B cell (primary cell): Measurements from ENCODE around the gene GPR179. TPM values are rescaled to one million over a fixed set of nuclear protein-coding genes. Genes with fewer than 3 reads are reported as not detected.

ENCODE experiments used
- ATAC-seq: fragments of 200-7000 bp; cut with Tn5 transposase; one replicate; pipeline ENCODE4 v1.10.0; 2021; ENCODE audit warnings: low read depth, mild to moderate bottlenecking, moderate number of reproducible peaks, moderate library complexity
- CTCF ChIA-PET: fragments of 350-600 bp; sonication (Branson Sonifier 250); formaldehyde crosslinking; loops from one replicate; lab custom pipeline; 2021; ENCODE audit warnings: antibody characterized with exemption, inconsistent platforms; lab: Charles Lee
- POLR2A ChIA-PET: fragments of 350-600 bp; sonication (Branson Sonifier 250); formaldehyde crosslinking; loops from one replicate; lab custom pipeline; 2021; ENCODE audit warnings: antibody characterized with exemption; lab: Charles Lee
- DNase-seq: peaks from one replicate; pipeline ENCODE4 v3.0.0; 2013
- H2AFZ ChIP-seq: 2 replicates; pipeline ENCODE4 v1.6.1; 2012; ENCODE audit warnings: mild to moderate bottlenecking, low read depth, low read length; ENCODE audit not compliant: insufficient read depth, poor library complexity, severe bottlenecking
- H3K27ac ChIP-seq, 2 donors: 1 replicate in 1 of 2; 2 replicates in 1 of 2; pipeline ENCODE4 v1.5.1; 2012 to 2013; ENCODE audit warnings: low read length in 2 of 2, mild to moderate bottlenecking in 2 of 2, moderate library complexity in 1 of 2
- H3K27me3 ChIP-seq, 4 experiments: fragments of 200-600 bp in 1 of 4; sonication (generic) in 1 of 4; replicated peaks in 1 of 4; 1 replicate in 2 of 4; 2 replicates in 2 of 4; pipeline versions ENCODE4 v1.6.1 to v1.7.0; 2013 to 2016; ENCODE audit warnings: low read length in 3 of 4, mild to moderate bottlenecking in 2 of 4, mixed read lengths in 1 of 4, moderate library complexity in 1 of 4; ENCODE audit not compliant: insufficient read depth in 4 of 4, control insufficient read depth in 3 of 4; ENCODE audit errors: control extremely low read depth in 1 of 4
- H3K36me3 ChIP-seq, 2 experiments: replicated peaks in 1 of 2; 1 replicate in 1 of 2; 2 replicates in 1 of 2; pipeline versions ENCODE4 v1.6.1 to v1.7.1; 2013; ENCODE audit warnings: low read length in 1 of 2; ENCODE audit not compliant: insufficient read depth in 2 of 2, control insufficient read depth in 1 of 2; ENCODE audit errors: control extremely low read depth in 1 of 2, extremely low read depth in 1 of 2
- H3K4me1 ChIP-seq, 2 donors: fragments of 200-600 bp in 1 of 2; sonication (generic) in 1 of 2; 1 replicate in 1 of 2; 2 replicates in 1 of 2; pipeline versions ENCODE4 v1.5.1 to v1.6.1; 2013 to 2017; ENCODE audit warnings: low read length in 2 of 2; ENCODE audit not compliant: control insufficient read depth in 2 of 2, insufficient read depth in 2 of 2
- H3K4me2 ChIP-seq: replicated peaks from 2 replicates; pipeline ENCODE3; 2012; ENCODE audit warnings: mild to moderate bottlenecking, low read depth, low read length; ENCODE audit not compliant: poor library complexity, severe bottlenecking
- H3K4me3 ChIP-seq, 5 experiments: fragments of 200-600 bp in 1 of 5; sonication (generic) in 1 of 5; 1 replicate in 3 of 5; 2 replicates in 2 of 5; pipeline versions ENCODE4 v1.5.1 to v1.7.0; 2011 to 2016; ENCODE audit warnings: low read length in 4 of 5, mild to moderate bottlenecking in 4 of 5, low read depth in 2 of 5, control low read depth in 1 of 5, moderate library complexity in 1 of 5; ENCODE audit not compliant: insufficient read depth in 1 of 5; ENCODE audit errors: control extremely low read depth in 1 of 5, extremely low read depth in 1 of 5
- H3K79me2 ChIP-seq: fragments of 200-600 bp; sonication (generic); one replicate; pipeline ENCODE4 v1.6.0; 2016; ENCODE audit warnings: low read length; ENCODE audit not compliant: control insufficient read depth, insufficient read depth
- H3K9ac ChIP-seq: fragments of 200-600 bp; sonication (generic); 2 replicates; pipeline ENCODE4 v1.6.1; 2017; ENCODE audit warnings: mild to moderate bottlenecking, low read length, moderate library complexity
- H3K9me3 ChIP-seq, 3 donors: one replicate each; pipeline versions ENCODE4 v1.6.1 to v1.7.1; 2013; ENCODE audit warnings: low read length in 2 of 3; ENCODE audit not compliant: control insufficient read depth in 2 of 3, insufficient read depth in 1 of 3; ENCODE audit errors: control extremely low read depth in 1 of 3
- H4K20me1 ChIP-seq: 2 replicates; pipeline ENCODE4 v1.6.0; 2012; ENCODE audit warnings: mild to moderate bottlenecking, low read length; ENCODE audit not compliant: insufficient read depth, control insufficient read depth, poor library complexity, severe bottlenecking
- H3K27ac Mint-ChIP-seq: one replicate; pipeline ENCODE4 v1.8.0; 2021; ENCODE audit warnings: mixed read lengths
- H3K27me3 Mint-ChIP-seq: one replicate; pipeline ENCODE4 v1.8.0; 2021; ENCODE audit warnings: mixed read lengths
- H3K4me1 Mint-ChIP-seq: one replicate; pipeline ENCODE4 v1.8.0; 2021; ENCODE audit warnings: mixed read lengths
- H3K4me3 Mint-ChIP-seq: one replicate; pipeline ENCODE4 v1.8.0; 2021; ENCODE audit warnings: mixed read lengths
- H3K9me3 Mint-ChIP-seq: one replicate; pipeline ENCODE4 v1.8.0; 2022; ENCODE audit warnings: mixed read lengths; ENCODE audit not compliant: insufficient read depth
- EZH2 ChIP-seq: IDR thresholded peaks from 2 replicates; pipeline ENCODE4 v1.6.1; 2012; ENCODE audit warnings: borderline replicate concordance, low read depth, mild to moderate bottlenecking, moderate library complexity, low read length; ENCODE audit not compliant: insufficient read depth, poor library complexity, severe bottlenecking
- WGBS: methylation state at CpG from one replicate; pipeline ENCODE4 v1.1.5; 2013; ENCODE audit warnings: missing lambda C conversion rate; ENCODE audit not compliant: insufficient coverage; 5-methylcytosine and 5-hydroxymethylcytosine counted together
- intact Hi-C: fragments of 100-400 bp; cut with micrococcal nuclease; formaldehyde crosslinking; loops from one replicate; pipeline ENCODE4 v1.10.0; 2022
- polyA minus RNA-seq: library from RNA; depleted of rRNA, polyadenylated mRNA; stranded (reverse); fragments of >200 nt; gene quantifications from 2 replicates; pipeline ENCODE4 v1.2.3, GENCODE V29; 2012
- polyA plus RNA-seq: library from polyadenylated mRNA; depleted of rRNA; stranded (reverse); fragments of >200 nt; gene quantifications from 2 replicates; pipeline ENCODE4 v1.2.3, GENCODE V29; 2012
- total RNA-seq, 2 donors: library from RNA; stranded (reverse); fragments of 120-200 nt in 1 of 2; gene quantifications; 1 replicate in 1 of 2; 2 replicates in 1 of 2; pipeline versions ENCODE4 v1.2.3 to v1.2.4, GENCODE V29; 2013 to 2022
- TF ChIP-seq, protein P1 (sequence below): fragments of 200-600 bp; IDR thresholded peaks from one replicate; pipeline ENCODE4 v1.8.0; 2022; ENCODE audit warnings: antibody characterized with exemption, mild to moderate bottlenecking

The GPR179 gene, protein sequence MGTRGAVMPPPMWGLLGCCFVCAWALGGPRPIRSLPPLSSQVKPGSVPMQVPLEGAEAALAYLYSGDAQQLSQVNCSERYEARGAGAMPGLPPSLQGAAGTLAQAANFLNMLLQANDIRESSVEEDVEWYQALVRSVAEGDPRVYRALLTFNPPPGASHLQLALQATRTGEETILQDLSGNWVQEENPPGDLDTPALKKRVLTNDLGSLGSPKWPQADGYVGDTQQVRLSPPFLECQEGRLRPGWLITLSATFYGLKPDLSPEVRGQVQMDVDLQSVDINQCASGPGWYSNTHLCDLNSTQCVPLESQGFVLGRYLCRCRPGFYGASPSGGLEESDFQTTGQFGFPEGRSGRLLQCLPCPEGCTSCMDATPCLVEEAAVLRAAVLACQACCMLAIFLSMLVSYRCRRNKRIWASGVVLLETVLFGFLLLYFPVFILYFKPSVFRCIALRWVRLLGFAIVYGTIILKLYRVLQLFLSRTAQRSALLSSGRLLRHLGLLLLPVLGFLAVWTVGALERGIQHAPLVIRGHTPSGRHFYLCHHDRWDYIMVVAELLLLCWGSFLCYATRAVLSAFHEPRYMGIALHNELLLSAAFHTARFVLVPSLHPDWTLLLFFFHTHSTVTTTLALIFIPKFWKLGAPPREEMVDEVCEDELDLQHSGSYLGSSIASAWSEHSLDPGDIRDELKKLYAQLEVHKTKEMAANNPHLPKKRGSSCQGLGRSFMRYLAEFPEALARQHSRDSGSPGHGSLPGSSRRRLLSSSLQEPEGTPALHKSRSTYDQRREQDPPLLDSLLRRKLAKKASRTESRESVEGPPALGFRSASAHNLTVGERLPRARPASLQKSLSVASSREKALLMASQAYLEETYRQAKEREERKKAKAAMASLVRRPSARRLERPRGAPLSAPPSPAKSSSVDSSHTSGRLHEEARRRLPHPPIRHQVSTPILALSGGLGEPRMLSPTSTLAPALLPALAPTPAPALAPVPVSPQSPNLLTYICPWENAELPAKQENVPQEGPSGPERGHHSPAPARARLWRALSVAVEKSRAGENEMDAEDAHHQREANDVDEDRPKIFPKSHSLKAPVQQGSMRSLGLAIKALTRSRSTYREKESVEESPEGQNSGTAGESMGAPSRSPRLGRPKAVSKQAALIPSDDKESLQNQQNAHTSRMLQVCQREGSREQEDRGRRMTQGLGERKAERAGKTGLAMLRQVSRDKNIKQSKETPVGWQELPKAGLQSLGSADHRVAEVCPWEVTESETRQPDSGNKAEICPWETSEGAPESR (N-terminal part only)
- total RNA-seq: 0.10 TPM in 1 of 2 replicates, not detected in the other
- total RNA-seq (2013): 0.02 TPM
- polyA plus RNA-seq: 0.01 TPM in 2 replicates
- polyA minus RNA-seq: 0.07 TPM in 1 of 2 replicates, not detected in the other

DNA sequence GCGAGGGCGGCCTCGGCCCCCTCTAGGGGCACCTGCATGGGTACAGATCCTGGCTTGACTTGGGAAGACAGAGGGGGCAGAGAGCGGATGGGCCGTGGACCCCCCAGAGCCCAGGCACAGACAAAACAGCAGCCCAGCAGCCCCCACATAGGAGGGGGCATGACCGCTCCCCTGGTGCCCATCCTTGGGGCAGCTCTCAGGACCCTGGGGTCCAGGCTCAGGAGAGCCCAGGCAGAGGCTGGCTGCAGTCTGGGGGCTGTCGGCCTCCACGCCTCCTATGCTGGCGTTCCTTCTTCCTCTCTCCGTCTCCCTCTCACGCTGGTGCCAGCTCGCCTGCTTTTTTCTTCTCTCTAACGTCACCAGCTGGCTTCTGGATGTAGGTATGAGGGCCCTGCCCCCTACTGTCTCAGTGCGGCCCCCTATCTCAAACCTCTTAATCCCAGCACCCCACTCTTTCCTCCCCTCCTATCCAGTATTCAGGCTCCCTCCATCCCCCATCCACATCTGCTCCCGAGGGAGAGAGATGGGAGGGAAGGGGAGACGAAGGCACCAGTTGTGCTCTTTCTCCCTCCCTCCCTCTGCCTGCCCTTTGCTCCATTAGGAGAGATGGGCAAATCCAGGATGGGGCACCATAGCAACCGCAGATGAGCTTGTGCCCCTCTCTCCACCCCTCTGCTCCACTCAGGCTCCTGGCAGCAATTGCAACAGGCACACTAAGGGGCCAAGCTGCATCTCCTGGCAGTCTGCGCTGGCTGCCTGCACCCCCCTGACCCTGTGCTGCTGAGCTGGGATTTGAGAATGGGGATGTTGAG lies at the start of gene GPR179:
TSS of gene GPR179 (minus strand) at position 349 of the 812 bp plus-strand sequence. CDS start at position 182, 167 bp downstream.
- Mint-ChIP-seq H3K9me3 (no peaks in the 10 kb centered on the region), H3K4me3 (no peak within 1 kb of the TSS), H3K27ac (no peak within 1 kb of the TSS), H3K27me3 (peaks cover 5% of the 10 kb centered on the region), H3K4me1 (no peaks in the 10 kb centered on the region)
- no peaks in the 10 kb centered on the region for H3K36me3 ChIP-seq
- no peak within 1 kb of the TSS for H3K4me2 ChIP-seq
- no peak within 1 kb of the TSS for H3K27ac ChIP-seq
- H4K20me1 ChIP-seq: no peaks in the 10 kb centered on the region
- no peak within 1 kb of the TSS for H2AFZ ChIP-seq
- no peaks in the 10 kb centered on the region for H3K4me1 ChIP-seq
- ATAC-seq: no peak
- intact Hi-C loops: no loop called here
- DNase-seq: no peak
- H3K79me2 ChIP-seq: no peaks in the 10 kb centered on the region
- no peak for TF ChIP-seq EZH2
- TF ChIP-seq, protein P1, sequence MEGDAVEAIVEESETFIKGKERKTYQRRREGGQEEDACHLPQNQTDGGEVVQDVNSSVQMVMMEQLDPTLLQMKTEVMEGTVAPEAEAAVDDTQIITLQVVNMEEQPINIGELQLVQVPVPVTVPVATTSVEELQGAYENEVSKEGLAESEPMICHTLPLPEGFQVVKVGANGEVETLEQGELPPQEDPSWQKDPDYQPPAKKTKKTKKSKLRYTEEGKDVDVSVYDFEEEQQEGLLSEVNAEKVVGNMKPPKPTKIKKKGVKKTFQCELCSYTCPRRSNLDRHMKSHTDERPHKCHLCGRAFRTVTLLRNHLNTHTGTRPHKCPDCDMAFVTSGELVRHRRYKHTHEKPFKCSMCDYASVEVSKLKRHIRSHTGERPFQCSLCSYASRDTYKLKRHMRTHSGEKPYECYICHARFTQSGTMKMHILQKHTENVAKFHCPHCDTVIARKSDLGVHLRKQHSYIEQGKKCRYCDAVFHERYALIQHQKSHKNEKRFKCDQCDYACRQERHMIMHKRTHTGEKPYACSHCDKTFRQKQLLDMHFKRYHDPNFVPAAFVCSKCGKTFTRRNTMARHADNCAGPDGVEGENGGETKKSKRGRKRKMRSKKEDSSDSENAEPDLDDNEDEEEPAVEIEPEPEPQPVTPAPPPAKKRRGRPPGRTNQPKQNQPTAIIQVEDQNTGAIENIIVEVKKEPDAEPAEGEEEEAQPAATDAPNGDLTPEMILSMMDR: no peak
- no peaks in the 10 kb centered on the region for H3K27me3 ChIP-seq
- POLR2A ChIA-PET: no interaction called here
- 98% methylated on average over 13 of the region's 18 CpGs for WGBS
- CTCF ChIA-PET: interaction anchor here (1.3 to 1.5 kb wide), 2 partner anchors 12 to 71 kb away, joined by 3 to 4 read pairs; no protein-coding TSS in a partner anchor
- H3K9me3 ChIP-seq: no peaks in the 10 kb centered on the region
- H3K4me3 ChIP-seq: no peak within 1 kb of the TSS
- H3K9ac ChIP-seq: no peak within 1 kb of the TSS
